Ectodermal cell (in vitro differentiated cells): ENCODE measurements around the gene GNAQ.

Experiments used
- H3K27ac ChIP-seq: 2 replicates; pipeline ENCODE4 v1.7.0; 2013; ENCODE audit warnings: mild to moderate bottlenecking, low read depth, low read length; ENCODE audit not compliant: insufficient read depth, poor library complexity, severe bottlenecking
- H3K27me3 ChIP-seq: 2 replicates; pipeline ENCODE4 v1.7.0; 2013; ENCODE audit warnings: mild to moderate bottlenecking, low read length; ENCODE audit not compliant: insufficient read depth, control insufficient read depth, poor library complexity, severe bottlenecking
- H3K36me3 ChIP-seq: one replicate; pipeline ENCODE4 v1.7.0; 2013; ENCODE audit warnings: low read length; ENCODE audit not compliant: control insufficient read depth, insufficient read depth
- H3K4me1 ChIP-seq: one replicate; pipeline ENCODE4 v1.7.0; 2013; ENCODE audit warnings: low read length; ENCODE audit not compliant: control insufficient read depth, insufficient read depth
- H3K4me3 ChIP-seq: 2 replicates; pipeline ENCODE4 v1.7.0; 2013; ENCODE audit warnings: low read depth, low read length, control low read depth; ENCODE audit not compliant: insufficient read depth
- H3K9me3 ChIP-seq: 2 replicates; pipeline ENCODE4 v1.7.0; 2013; ENCODE audit warnings: mild to moderate bottlenecking, low read length, moderate library complexity; ENCODE audit not compliant: control insufficient read depth
- WGBS, 2 experiments: methylation state at CpG; one replicate each; pipeline ENCODE4 v1.1.7; 2013; ENCODE audit warnings: missing lambda C conversion rate in 2 of 2; 5-methylcytosine and 5-hydroxymethylcytosine counted together

The GNAQ gene

DNA sequence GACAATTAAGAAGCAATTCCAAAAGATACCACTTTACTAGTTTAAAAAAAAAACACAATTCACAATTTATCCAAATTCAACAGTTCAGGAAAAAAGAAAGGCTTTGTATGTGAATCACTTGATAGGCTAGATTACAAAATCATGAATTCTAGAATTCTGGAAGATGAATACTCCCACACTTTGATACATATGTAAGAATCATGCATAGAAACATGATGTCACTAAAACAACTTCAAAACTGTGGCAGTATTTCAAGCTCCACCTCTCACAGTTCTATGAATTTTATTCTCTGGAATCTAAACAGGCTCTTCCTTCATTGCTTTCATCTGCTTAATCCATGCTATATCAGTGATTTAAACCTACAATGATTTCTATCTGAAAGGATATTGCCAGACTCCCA is 51.0 kb downstream of the GNAQ start:
- Histone ChIP-seq H3K36me3 (no peaks in the 10 kb centered on the region), H3K9me3 (no peaks in the 10 kb centered on the region), H3K4me1 (peaks cover 10% of the 10 kb centered on the region), H3K27me3 (no peaks in the 10 kb centered on the region), H3K27ac (no peak overlapping the region), H3K4me3 (no peak overlapping the region)

DNA sequence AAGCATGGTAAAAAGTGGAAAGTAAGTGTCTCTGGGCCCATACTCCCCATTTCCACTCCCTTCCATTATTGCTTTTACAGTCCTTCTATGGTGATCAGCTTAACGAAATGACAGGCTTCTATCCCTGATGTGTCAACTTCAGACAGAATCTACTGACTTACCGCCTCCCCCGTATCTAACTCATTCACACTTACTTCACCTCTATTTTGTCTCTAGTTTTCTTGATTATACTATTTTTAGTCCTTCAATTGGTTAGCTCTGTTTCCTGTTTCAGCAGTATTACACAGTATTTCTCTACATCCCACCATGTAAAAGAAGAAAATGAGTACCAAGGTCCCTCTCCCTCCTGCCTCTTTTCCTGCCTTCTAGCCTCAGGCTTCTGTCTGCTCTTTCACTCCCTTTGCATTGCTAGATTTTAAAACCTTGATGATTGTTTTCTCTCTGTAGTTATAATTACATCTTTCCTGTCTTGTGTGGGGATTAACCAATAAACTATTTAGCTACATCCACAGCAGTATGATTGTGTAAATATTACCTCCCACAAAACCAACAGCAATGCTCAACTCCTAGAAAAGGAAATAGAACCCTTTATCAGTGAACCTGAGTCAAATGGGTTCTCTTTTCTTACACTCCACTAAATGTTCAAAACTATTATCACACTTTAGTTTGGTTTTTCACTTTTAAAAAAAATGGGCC is 53.4 kb downstream of the GNAQ start:
- no peak overlapping the region for H3K27ac ChIP-seq
- H3K4me1 ChIP-seq = peaks cover 15% of the 10 kb centered on the region
- H3K4me3 ChIP-seq = no peak overlapping the region
- no peaks in the 10 kb centered on the region for H3K9me3 ChIP-seq
- H3K27me3 ChIP-seq = no peaks in the 10 kb centered on the region
- 88 to 90% methylated on average over 3 of the region's 3 CpGs for WGBS, 2 experiments
- no peaks in the 10 kb centered on the region for H3K36me3 ChIP-seq

DNA sequence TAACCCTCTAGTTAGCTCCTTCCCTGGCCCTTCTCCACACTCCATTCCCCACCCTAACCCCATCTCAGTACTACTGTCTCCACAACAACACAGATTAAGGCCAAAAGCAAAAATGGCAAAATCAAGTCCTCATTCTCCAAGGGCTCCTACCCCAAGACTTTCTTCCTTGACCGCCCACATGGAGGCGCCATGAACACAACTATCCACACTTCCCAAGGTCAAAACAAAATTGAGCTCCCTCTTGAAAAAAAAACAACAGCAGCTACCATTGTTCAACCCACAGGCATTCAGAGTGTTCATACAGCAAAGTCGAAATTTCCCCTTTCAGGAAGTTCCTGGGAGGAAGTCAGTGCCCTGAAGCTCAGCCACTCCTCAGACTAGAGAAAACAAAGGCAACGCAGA is 54.4 kb downstream of the GNAQ start:
- Histone ChIP-seq H3K4me1 (peaks cover 15% of the 10 kb centered on the region), H3K4me3 (no peak overlapping the region), H3K9me3 (no peaks in the 10 kb centered on the region), H3K27me3 (no peaks in the 10 kb centered on the region), H3K27ac (no peak overlapping the region), H3K36me3 (no peaks in the 10 kb centered on the region)
- 48 to 49% methylated on average over 4 of the region's 4 CpGs for WGBS, 2 experiments

DNA sequence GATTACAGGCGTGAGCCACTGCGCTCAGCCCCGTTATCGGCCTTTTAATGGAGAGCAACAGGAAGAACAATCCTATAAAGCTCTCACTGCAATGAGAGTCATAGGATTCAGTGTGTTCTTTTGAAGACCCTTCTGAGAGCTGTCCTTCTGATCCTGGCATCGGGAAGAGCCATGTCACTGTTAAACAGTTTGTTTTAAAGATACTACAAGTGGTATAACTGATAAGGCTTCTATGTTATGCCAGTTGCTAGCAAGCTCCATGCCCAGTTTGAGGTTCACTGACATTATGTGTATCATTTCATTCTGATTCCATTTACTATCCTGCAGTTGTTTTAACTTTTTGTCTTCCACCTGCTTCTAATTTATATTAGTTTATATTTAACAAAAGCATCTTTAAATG is 55.8 kb downstream of the GNAQ start:
- Histone ChIP-seq H3K4me1 (peaks cover 15% of the 10 kb centered on the region), H3K4me3 (no peak overlapping the region), H3K27me3 (no peaks in the 10 kb centered on the region), H3K27ac (no peak overlapping the region), H3K36me3 (no peaks in the 10 kb centered on the region), H3K9me3 (no peaks in the 10 kb centered on the region)
- 92 to 95% methylated on average over 5 of the region's 5 CpGs for WGBS, 2 experiments

DNA sequence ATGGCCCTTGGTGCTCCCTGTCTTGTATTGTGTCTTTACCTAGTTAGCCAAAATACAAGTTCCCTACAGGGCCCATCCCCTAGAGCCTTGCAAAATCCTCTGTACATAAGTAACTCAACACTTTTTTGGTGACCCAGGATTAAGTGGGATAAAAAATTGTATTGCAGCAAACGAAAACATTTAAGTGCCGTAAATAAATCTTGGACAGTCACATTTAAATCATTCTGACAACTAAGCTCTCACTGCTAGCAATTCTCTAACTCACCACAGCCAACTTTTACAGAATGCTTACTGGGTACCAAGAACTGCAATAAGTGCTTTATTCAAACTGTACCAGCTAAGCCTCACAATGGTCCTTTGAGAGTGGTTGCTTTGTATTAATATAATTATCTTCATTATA is 56.6 kb downstream of the GNAQ start:
- no peaks in the 10 kb centered on the region for H3K9me3 ChIP-seq
- no peaks in the 10 kb centered on the region for H3K36me3 ChIP-seq
- no peaks in the 10 kb centered on the region for H3K27me3 ChIP-seq
- H3K4me3 ChIP-seq = no peak overlapping the region
- peaks cover 13% of the 10 kb centered on the region for H3K4me1 ChIP-seq
- no peak overlapping the region for H3K27ac ChIP-seq
- 98 to 100% methylated on average over 2 of the region's 2 CpGs for WGBS, 2 experiments

DNA sequence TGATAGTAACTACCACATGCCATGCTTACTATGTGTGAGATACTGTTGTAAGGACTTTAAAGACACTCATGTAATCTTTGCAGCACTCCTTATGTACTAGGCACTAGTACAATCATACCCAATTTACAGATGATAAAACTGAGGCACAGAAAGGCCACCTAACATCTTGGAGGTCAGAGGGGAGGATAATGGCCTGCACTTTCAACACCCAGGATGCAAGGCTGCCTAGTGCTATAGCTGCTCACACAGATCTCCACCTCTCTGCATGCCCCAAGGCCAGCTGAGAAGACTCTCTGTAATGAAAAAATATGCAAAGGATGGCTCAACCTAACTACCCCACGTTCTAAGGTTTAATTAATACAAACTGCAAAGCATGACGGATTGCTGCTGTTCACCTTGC is 57.2 kb downstream of the GNAQ start:
- Histone ChIP-seq H3K27me3 (no peaks in the 10 kb centered on the region), H3K27ac (no peak overlapping the region), H3K36me3 (no peaks in the 10 kb centered on the region), H3K4me1 (peaks cover 7% of the 10 kb centered on the region), H3K4me3 (no peak overlapping the region), H3K9me3 (no peaks in the 10 kb centered on the region)
- WGBS, 2 experiments = 72 to 79% methylated on average over 2 of the region's 2 CpGs

DNA sequence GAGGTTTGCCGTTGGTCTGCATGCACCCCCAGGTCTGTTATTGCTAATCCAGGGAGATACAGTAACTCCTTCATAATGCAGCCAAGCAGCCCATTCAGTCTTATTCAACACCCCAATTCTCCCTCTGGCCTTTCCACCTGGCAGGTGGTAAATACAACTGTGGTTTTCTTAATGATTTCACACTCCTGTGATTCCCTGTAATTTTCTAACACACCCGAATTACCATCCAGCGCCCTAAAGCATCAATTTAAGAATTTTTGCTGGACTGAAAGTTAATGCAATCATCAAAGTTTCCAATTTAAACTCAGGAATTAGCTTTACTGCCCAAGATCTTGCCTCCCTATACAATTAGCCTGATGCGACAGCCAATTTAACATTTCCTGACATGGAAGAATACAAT is 62.5 kb downstream of the GNAQ start:
- no peak overlapping the region for H3K27ac ChIP-seq
- H3K4me3 ChIP-seq = no peak overlapping the region
- H3K36me3 ChIP-seq = no peaks in the 10 kb centered on the region
- 88 to 90% methylated on average over 3 to 4 of the region's 4 CpGs for WGBS, 2 experiments
- no peaks in the 10 kb centered on the region for H3K27me3 ChIP-seq
- no peaks in the 10 kb centered on the region for H3K9me3 ChIP-seq
- H3K4me1 ChIP-seq = no peaks in the 10 kb centered on the region

DNA sequence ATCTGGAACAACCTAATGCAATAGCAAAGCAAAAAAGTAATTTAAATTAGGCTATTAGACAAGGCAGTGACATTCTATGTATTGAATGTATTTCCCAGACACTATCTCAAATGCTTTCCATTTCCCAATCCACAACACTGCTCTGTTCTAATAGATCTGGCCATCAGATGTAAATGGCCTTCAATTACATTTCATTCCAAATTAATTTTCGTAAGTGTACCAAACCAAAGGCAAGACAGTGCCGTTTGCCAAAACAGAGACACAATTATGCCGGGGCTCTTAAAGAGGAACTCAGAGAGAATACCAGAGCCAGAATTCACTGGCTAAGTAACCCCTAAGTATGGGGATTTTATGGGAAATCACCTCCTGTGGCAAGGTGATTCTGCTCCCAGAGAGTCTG is 63.1 kb downstream of the GNAQ start:
- 97% methylated on average over 3 of the region's 3 CpGs for WGBS, 2 experiments
- no peaks in the 10 kb centered on the region for H3K9me3 ChIP-seq

DNA sequence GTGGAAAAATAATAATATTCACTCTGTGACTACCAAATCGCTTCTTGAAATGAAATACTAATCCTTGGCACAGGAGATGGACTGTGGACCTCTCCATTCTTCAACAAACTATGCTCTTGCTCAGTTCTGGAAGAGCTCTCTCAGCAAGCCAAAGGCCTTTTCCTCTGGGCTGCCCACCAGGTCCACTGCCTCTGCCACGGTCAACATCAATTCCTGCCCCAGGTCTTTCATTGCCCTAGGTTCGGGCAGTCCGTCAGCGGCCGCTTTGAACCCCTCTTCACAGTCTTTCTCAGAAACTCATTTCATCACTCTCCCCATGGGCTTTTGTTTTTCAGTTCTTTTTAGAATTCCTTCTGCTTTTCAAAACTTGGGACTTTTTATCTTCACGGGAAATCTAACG is 64.9 kb downstream of the GNAQ start:
- WGBS, 2 experiments = 93 to 95% methylated on average over 8 of the region's 8 CpGs
- Histone ChIP-seq H3K27ac (no peak overlapping the region), H3K9me3 (no peaks in the 10 kb centered on the region), H3K4me1 (no peaks in the 10 kb centered on the region), H3K4me3 (no peak overlapping the region), H3K27me3 (no peaks in the 10 kb centered on the region), H3K36me3 (no peaks in the 10 kb centered on the region)

More for the DNA sequence above, 63.1 kb downstream of the GNAQ start:
- H3K4me3 ChIP-seq = no peak overlapping the region
- H3K36me3 ChIP-seq = no peaks in the 10 kb centered on the region
- H3K4me1 ChIP-seq = no peaks in the 10 kb centered on the region
- no peak overlapping the region for H3K27ac ChIP-seq
- H3K27me3 ChIP-seq = no peaks in the 10 kb centered on the region

DNA sequence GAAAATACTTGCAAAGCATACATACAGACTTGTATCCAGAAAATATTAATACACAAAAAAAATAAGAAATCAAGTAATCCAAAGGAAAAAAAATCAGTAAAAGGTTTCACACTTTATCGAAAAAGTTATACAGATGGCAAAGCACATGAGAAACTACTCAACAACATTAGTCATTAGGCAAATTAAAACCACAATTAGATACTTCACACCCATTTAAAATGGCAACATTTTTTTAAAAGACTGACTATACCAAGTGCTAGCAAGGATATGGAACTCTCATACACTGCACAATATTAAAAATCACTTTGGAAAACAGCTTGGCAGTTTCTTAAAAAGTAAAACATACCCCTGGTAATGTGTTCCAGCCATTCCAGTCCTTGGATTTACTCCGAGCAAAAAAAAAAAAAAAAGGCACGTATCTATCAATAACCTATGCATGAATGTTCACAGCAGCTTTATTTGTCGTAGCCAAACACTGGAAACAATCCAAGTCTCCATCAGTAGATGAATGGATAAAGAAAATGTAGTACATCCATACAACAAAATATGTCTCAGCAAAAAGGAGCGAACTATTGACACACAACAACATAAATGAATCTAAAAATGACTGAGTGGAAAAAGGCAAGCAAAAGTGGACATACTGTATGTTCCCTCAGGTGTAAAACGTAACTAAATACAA is 66.0 kb downstream of the GNAQ start:
- H3K36me3 ChIP-seq = no peaks in the 10 kb centered on the region
- 92 to 95% methylated on average over 4 of the region's 6 CpGs for WGBS, 2 experiments

More for the DNA sequence above, 66.0 kb downstream of the GNAQ start:
- Histone ChIP-seq H3K27ac (no peak overlapping the region), H3K4me3 (no peak overlapping the region), H3K27me3 (no peaks in the 10 kb centered on the region), H3K9me3 (no peaks in the 10 kb centered on the region), H3K4me1 (no peaks in the 10 kb centered on the region)
